Colonic mucosa (tissue), 4 donors: ENCODE data around the gene NANOS3. TPM values are rescaled to one million over a fixed set of nuclear protein-coding genes. Genes with fewer than 3 reads are reported as not detected.
A peak's percentile ranks its signal among the peaks of the same experiment; 100 is the strongest.

ENCODE experiments used
- DNase-seq: peaks from one replicate; pipeline ENCODE4 v3.0.0-alpha.2; 2020
- H3K27ac ChIP-seq: fragments of 200-600 bp; one replicate; pipeline ENCODE4 v1.8.0; 2021
- H3K27me3 ChIP-seq: fragments of 200-600 bp; one replicate; pipeline ENCODE4 v1.8.0; 2021
- H3K36me3 ChIP-seq: fragments of 200-600 bp; one replicate; pipeline ENCODE4 v1.8.0; 2021
- H3K4me1 ChIP-seq: fragments of 200-600 bp; one replicate; pipeline ENCODE4 v1.8.0; 2021; ENCODE audit warnings: mild to moderate bottlenecking
- H3K4me3 ChIP-seq: fragments of 200-600 bp; one replicate; pipeline ENCODE4 v1.8.0; 2021
- H3K9ac ChIP-seq, 2 donors: one replicate each; pipeline ENCODE4 v1.7.0; 2013; ENCODE audit warnings: control low read depth in 2 of 2, low read depth in 2 of 2, low read length in 2 of 2
- H3K9me3 ChIP-seq: fragments of 200-600 bp; one replicate; pipeline ENCODE4 v1.8.0; 2021
- intact Hi-C: fragments of 100-400 bp; cut with DNase I; formaldehyde crosslinking; loops from one replicate; pipeline ENCODE4 v1.14.1; 2022
- total RNA-seq, 2 donors: library from RNA; stranded (reverse); fragmentation: NEBNext Ultra II Directional in 1 of 2; extraction: Animal tissue kit (Norgen Biotek cat#: 25700) in 1 of 2; gene quantifications; one replicate each; pipeline ENCODE4 v1.2.1, GENCODE V29; 2021
- TF ChIP-seq, protein P1 (sequence below): fragments of 200-600 bp; IDR thresholded peaks from one replicate; pipeline ENCODE4 v1.8.0; 2022; ENCODE audit warnings: antibody characterized with exemption, mild to moderate bottlenecking
- donor health status: healthy.
- donor health status: DM: no; HTN: no; CAD: no.
- donor health status: DM: no; HTN: no; CAD: no.

NANOS3 gene
- total RNA-seq, 2 donors from 2014 or later, result not detected

DNA sequence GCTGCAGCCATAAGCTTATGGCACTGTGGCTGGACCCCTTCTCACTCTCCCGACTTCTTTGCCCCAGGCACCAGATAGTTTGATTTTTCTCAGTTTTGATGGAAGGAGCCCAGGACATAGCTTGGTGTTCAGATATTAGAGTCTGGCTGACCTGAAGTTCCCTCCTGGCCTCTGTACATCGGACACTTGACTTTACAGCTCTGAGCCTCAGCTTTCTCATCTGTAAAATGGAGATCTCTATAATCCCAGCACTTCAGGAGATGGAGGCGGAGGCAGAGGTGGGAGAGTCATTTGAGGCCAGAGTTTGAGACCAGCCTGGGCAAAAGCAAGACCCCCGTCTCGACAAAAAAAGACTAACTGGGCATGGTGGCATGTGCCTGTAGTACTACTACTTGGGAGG, 30.0 kb downstream of the NANOS3 start:
- Histone ChIP-seq H3K4me3 (peak overlapping the region; percentile 81), H3K9ac (peak overlapping the region; percentile 61 to 93)
- intact Hi-C loops, result no loop called here

DNA sequence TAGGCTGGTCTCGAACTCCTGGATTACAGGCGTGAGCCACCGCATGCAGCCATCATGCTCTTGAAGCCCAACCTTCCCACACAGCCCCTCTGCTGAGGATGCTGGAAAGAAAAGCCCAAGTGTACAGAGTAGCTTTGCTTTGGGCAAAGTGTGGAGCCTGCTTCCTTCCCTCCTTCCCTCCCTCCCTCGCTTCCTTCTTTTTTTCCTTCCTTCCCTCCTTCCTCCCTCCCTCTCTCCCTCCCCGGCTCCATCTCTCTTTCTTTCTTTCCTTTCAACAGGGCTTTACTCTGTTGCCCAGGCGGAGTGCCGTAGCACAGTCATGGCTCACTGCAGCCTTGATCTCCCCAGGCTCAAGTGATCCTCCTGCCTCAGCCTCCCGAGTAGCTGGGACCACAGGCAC, 31.7 kb downstream of the NANOS3 start:
- H3K4me3 ChIP-seq, result no peak overlapping the region
- H3K4me1 ChIP-seq, result no peaks in the 10 kb centered on the region
- peaks cover 13% of the 10 kb centered on the region for H3K36me3 ChIP-seq
- intact Hi-C loops, result no loop called here
- no peak for DNase-seq
- H3K27me3 ChIP-seq, result no peaks in the 10 kb centered on the region
- H3K9me3 ChIP-seq, result no peaks in the 10 kb centered on the region
- H3K27ac ChIP-seq, result no peak overlapping the region
- TF ChIP-seq, protein P1, sequence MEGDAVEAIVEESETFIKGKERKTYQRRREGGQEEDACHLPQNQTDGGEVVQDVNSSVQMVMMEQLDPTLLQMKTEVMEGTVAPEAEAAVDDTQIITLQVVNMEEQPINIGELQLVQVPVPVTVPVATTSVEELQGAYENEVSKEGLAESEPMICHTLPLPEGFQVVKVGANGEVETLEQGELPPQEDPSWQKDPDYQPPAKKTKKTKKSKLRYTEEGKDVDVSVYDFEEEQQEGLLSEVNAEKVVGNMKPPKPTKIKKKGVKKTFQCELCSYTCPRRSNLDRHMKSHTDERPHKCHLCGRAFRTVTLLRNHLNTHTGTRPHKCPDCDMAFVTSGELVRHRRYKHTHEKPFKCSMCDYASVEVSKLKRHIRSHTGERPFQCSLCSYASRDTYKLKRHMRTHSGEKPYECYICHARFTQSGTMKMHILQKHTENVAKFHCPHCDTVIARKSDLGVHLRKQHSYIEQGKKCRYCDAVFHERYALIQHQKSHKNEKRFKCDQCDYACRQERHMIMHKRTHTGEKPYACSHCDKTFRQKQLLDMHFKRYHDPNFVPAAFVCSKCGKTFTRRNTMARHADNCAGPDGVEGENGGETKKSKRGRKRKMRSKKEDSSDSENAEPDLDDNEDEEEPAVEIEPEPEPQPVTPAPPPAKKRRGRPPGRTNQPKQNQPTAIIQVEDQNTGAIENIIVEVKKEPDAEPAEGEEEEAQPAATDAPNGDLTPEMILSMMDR, result no peak
- H3K9ac ChIP-seq, result peak overlapping the region in 1 of 2 donors; percentile 48

More for the DNA sequence above, 30.0 kb downstream of the NANOS3 start:
- TF ChIP-seq, protein P1, result no peak
- Histone ChIP-seq H3K27ac (peak overlapping the region; percentile 89), H3K36me3 (no peaks in the 10 kb centered on the region), H3K4me1 (no peaks in the 10 kb centered on the region), H3K27me3 (no peaks in the 10 kb centered on the region), H3K9me3 (no peaks in the 10 kb centered on the region)
- no peak for DNase-seq

DNA sequence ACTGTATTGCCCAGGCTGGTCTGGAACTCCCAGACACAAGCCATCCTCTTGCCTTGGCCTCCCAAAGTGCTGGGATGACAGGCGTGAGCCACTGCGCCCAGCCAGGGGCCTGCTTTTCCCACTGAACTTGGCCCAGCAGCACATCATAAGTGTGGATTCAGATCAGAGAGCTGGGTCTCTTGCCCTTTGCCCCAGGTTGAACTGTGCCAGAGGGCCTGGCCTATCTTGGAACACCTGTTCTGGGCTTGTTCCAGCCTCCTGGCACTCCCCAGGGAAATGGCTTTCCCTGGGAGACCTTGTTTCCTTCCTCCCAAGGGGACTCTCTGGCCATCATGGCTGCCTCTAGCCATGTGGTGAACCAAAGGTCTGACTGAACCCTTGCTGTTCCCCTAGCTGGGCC, 32.5 kb downstream of the NANOS3 start:
- intact Hi-C loops, result no loop called here
- peak overlapping the region; percentile 7 for H3K27ac ChIP-seq

DNA sequence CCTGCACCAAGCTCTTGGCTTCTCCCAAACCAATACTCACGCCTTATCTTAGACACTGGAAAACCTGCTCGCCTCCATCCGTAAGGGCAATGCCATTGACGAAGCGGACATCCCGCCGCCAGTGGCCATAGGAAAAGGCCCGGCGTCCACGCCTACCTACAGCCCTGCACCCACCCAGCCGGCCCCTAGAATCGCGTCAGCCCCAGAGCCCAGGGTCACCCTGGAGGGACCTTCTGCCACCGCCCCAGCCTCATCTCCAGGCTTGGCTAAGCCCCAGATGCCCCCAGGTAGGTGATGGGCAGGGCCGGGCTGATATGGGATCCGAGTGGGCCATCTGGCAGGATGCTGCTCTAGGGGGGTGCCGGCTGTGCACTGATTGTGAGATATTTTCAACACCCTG, 36.4 kb downstream of the NANOS3 start:
- peaks cover 19% of the 10 kb centered on the region for H3K36me3 ChIP-seq
- TF ChIP-seq, protein P1, result no peak
- H3K4me3 ChIP-seq, result no peak overlapping the region
- no peaks in the 10 kb centered on the region for H3K27me3 ChIP-seq
- no peak overlapping the region for H3K27ac ChIP-seq
- H3K9ac ChIP-seq, result no peak overlapping the region
- no peaks in the 10 kb centered on the region for H3K9me3 ChIP-seq
- intact Hi-C loops, result no loop called here
- DNase-seq, result no peak
- no peaks in the 10 kb centered on the region for H3K4me1 ChIP-seq

More for the DNA sequence above, 32.5 kb downstream of the NANOS3 start:
- Histone ChIP-seq H3K4me1 (no peaks in the 10 kb centered on the region), H3K36me3 (peaks cover 13% of the 10 kb centered on the region), H3K27me3 (no peaks in the 10 kb centered on the region), H3K9me3 (no peaks in the 10 kb centered on the region), H3K9ac (peak overlapping the region in 1 of 2 donors; percentile 1), H3K4me3 (no peak overlapping the region)
- DNase-seq, result peak; percentile 76
- TF ChIP-seq, protein P1, result no peak

DNA sequence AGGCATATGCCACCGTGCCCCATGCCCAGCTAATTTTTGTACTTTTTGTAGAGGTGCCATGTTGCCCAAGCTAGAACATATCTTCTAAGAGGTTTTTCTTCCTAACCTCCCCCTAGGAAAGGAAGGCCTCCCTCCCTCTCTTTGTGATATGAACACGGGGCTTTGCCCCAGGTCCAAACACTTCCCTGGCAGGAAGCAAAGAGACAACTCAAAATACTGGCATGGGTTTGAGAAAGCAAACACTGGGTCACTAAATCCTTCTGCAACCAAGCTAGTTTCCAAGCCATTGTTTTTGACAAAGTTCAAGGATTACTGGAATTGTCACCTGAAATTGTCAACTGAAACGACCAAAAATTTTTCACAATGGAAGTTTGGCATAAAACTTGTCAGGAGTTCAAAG, 37.8 kb downstream of the NANOS3 start:
- DNase-seq, result no peak
- no peaks in the 10 kb centered on the region for H3K27me3 ChIP-seq
- no peak overlapping the region for H3K27ac ChIP-seq
- H3K4me1 ChIP-seq, result no peaks in the 10 kb centered on the region
- TF ChIP-seq, protein P1, result no peak
- H3K4me3 ChIP-seq, result no peak overlapping the region
- intact Hi-C loops, result no loop called here
- H3K36me3 ChIP-seq, result peaks cover 19% of the 10 kb centered on the region
- H3K9me3 ChIP-seq, result no peaks in the 10 kb centered on the region
- no peak overlapping the region for H3K9ac ChIP-seq
